BLaER1 (cell line): ENCODE results near the gene NPPC.
A peak's percentile ranks its signal among the peaks of the same experiment; 100 is the strongest.
"Not testable (repeated sequence)": the region's sequence is repeated elsewhere in the genome, so short reads cannot be mapped to it uniquely, and the experiment has no call there.

ENCODE experiments used
- H3K27ac ChIP-seq: shearing (Covaris generic); formaldehyde crosslinking; 2 replicates; pipeline ENCODE4 v1.8.1; 2022
- H3K27me3 ChIP-seq: shearing (Covaris generic); formaldehyde crosslinking; 2 replicates; pipeline ENCODE4 v1.8.1; 2022
- H3K36me3 ChIP-seq: shearing (Covaris generic); formaldehyde crosslinking; 2 replicates; pipeline ENCODE4 v1.8.1; 2022
- H3K4me1 ChIP-seq: shearing (Covaris generic); formaldehyde crosslinking; 2 replicates; pipeline ENCODE4 v1.8.1; 2022
- H3K4me2 ChIP-seq: shearing (Covaris generic); formaldehyde crosslinking; 2 replicates; pipeline ENCODE4 v1.8.1; 2022
- H3K4me3 ChIP-seq: shearing (Covaris generic); formaldehyde crosslinking; 2 replicates; pipeline ENCODE4 v1.8.1; 2022
- H3K9ac ChIP-seq: shearing (Covaris generic); formaldehyde crosslinking; 2 replicates; pipeline ENCODE4 v1.8.1; 2022
- H3K9me3 ChIP-seq: shearing (Covaris generic); formaldehyde crosslinking; 2 replicates; pipeline ENCODE4 v1.8.1; 2022
- H4K20me1 ChIP-seq: shearing (Covaris generic); formaldehyde crosslinking; 2 replicates; pipeline ENCODE4 v1.8.1; 2022
- Cebpa-rat ChIP-seq: shearing (Covaris generic); IDR thresholded peaks from 2 replicates; pipeline ENCODE4 v1.8.1; 2022

The NPPC gene

GRCh38 chr2:231911381-231911780, 14.8 kb downstream of the NPPC start:
- Histone ChIP-seq H3K36me3 (no peaks in the 10 kb centered on the region), H3K9me3 (no peaks in the 10 kb centered on the region)

GRCh38 chr2:231910771-231911170, 15.4 kb downstream of the NPPC start:
- H3K4me3 ChIP-seq, result no peak overlapping the region
- H3K36me3 ChIP-seq, result no peaks in the 10 kb centered on the region
- H4K20me1 ChIP-seq, result no peaks in the 10 kb centered on the region
- TF ChIP-seq Cebpa-rat, result no peak
- peak overlapping the region; percentile 72 for H3K4me2 ChIP-seq
- no peaks in the 10 kb centered on the region for H3K9me3 ChIP-seq
- H3K9ac ChIP-seq, result no peak overlapping the region
- H3K4me1 ChIP-seq, result peaks cover 56% of the 10 kb centered on the region
- H3K27ac ChIP-seq, result no peak overlapping the region
- H3K27me3 ChIP-seq, result no peaks in the 10 kb centered on the region

More at GRCh38 chr2:231911381-231911780, 14.8 kb downstream of the NPPC start:
- H3K27ac ChIP-seq, result no peak overlapping the region
- H3K4me2 ChIP-seq, result peak overlapping the region; percentile 72
- no peaks in the 10 kb centered on the region for H4K20me1 ChIP-seq
- peaks cover 56% of the 10 kb centered on the region for H3K4me1 ChIP-seq
- no peaks in the 10 kb centered on the region for H3K27me3 ChIP-seq
- no peak overlapping the region for H3K9ac ChIP-seq
- no peak overlapping the region for H3K4me3 ChIP-seq
- no peak for TF ChIP-seq Cebpa-rat

- H3K27me3 ChIP-seq, H3K4me3 ChIP-seq, H3K27ac ChIP-seq, H4K20me1 ChIP-seq, H3K9me3 ChIP-seq, H3K36me3 ChIP-seq, H3K9ac ChIP-seq: not testable (repeated sequence)
- H3K4me2 ChIP-seq, result peak overlapping the region; percentile 72
- H3K4me1 ChIP-seq, result peaks cover 55% of the 10 kb centered on the region
Measured at GRCh38 chr2:231910161-231910560, 16.0 kb downstream of the NPPC start.

- H3K4me2 ChIP-seq, result peak overlapping the region; percentile 72
- H3K4me1 ChIP-seq, result peaks cover 50% of the 10 kb centered on the region
- H3K36me3 ChIP-seq, result no peaks in the 10 kb centered on the region
- TF ChIP-seq Cebpa-rat, result no peak
- H3K4me3 ChIP-seq, result no peak overlapping the region
- H3K9ac ChIP-seq, result no peak overlapping the region
- H3K27me3 ChIP-seq, result no peaks in the 10 kb centered on the region
- no peaks in the 10 kb centered on the region for H3K9me3 ChIP-seq
- no peak overlapping the region for H3K27ac ChIP-seq
- H4K20me1 ChIP-seq, result no peaks in the 10 kb centered on the region
Measured at GRCh38 chr2:231909631-231910030, 16.6 kb downstream of the NPPC start.

- H3K36me3 ChIP-seq, result no peaks in the 10 kb centered on the region
- no peak overlapping the region for H3K9ac ChIP-seq
- no peaks in the 10 kb centered on the region for H3K27me3 ChIP-seq
- no peak overlapping the region for H3K27ac ChIP-seq
- H3K9me3 ChIP-seq, result no peaks in the 10 kb centered on the region
- peaks cover 40% of the 10 kb centered on the region for H3K4me1 ChIP-seq
- no peak overlapping the region for H3K4me2 ChIP-seq
- TF ChIP-seq Cebpa-rat, result no peak
- no peak overlapping the region for H3K4me3 ChIP-seq
- no peaks in the 10 kb centered on the region for H4K20me1 ChIP-seq
Measured at GRCh38 chr2:231908584-231908983, 17.6 kb downstream of the NPPC start.

- H3K4me1 ChIP-seq, result peaks cover 37% of the 10 kb centered on the region
- no peaks in the 10 kb centered on the region for H4K20me1 ChIP-seq
- no peaks in the 10 kb centered on the region for H3K27me3 ChIP-seq
- no peak for TF ChIP-seq Cebpa-rat
- H3K36me3 ChIP-seq, result no peaks in the 10 kb centered on the region
- H3K4me3 ChIP-seq, result no peak overlapping the region
- no peaks in the 10 kb centered on the region for H3K9me3 ChIP-seq
- H3K4me2 ChIP-seq, result 0 out of 2 replicates have a peak overlapping the region, but pooled peaks have one; percentile 12
- no peak overlapping the region for H3K9ac ChIP-seq
- H3K27ac ChIP-seq, result no peak overlapping the region
Measured at GRCh38 chr2:231907765-231908164, 18.4 kb downstream of the NPPC start.

- H3K4me3 ChIP-seq, result no peak overlapping the region
- no peak overlapping the region for H3K27ac ChIP-seq
- no peaks in the 10 kb centered on the region for H3K27me3 ChIP-seq
- no peaks in the 10 kb centered on the region for H3K9me3 ChIP-seq
- H4K20me1 ChIP-seq, result no peaks in the 10 kb centered on the region
- no peak overlapping the region for H3K9ac ChIP-seq
- no peak for TF ChIP-seq Cebpa-rat
- no peaks in the 10 kb centered on the region for H3K36me3 ChIP-seq
- H3K4me2 ChIP-seq, result no peak overlapping the region
- peaks cover 27% of the 10 kb centered on the region for H3K4me1 ChIP-seq
Measured at GRCh38 chr2:231905026-231905425, 21.2 kb downstream of the NPPC start.

- TF ChIP-seq Cebpa-rat, result no peak
- no peak overlapping the region for H3K27ac ChIP-seq
- H3K36me3 ChIP-seq, result no peaks in the 10 kb centered on the region
- H3K9ac ChIP-seq, result no peak overlapping the region
- H3K4me3 ChIP-seq, result no peak overlapping the region
- no peaks in the 10 kb centered on the region for H3K9me3 ChIP-seq
- H3K4me2 ChIP-seq, result no peak overlapping the region
- H4K20me1 ChIP-seq, result no peaks in the 10 kb centered on the region
- H3K27me3 ChIP-seq, result no peaks in the 10 kb centered on the region
- H3K4me1 ChIP-seq, result peaks cover 19% of the 10 kb centered on the region
Measured at GRCh38 chr2:231904161-231904611, 22.0 kb downstream of the NPPC start.

- no peak for TF ChIP-seq Cebpa-rat
- Histone ChIP-seq H3K36me3 (no peaks in the 10 kb centered on the region), H3K4me1 (peaks cover 12% of the 10 kb centered on the region), H3K4me2 (no peak overlapping the region), H3K4me3 (no peak overlapping the region), H4K20me1 (no peaks in the 10 kb centered on the region), H3K9ac (no peak overlapping the region), H3K9me3 (no peaks in the 10 kb centered on the region), H3K27ac (no peak overlapping the region), H3K27me3 (no peaks in the 10 kb centered on the region)
Measured at GRCh38 chr2:231902598-231902997, 23.6 kb downstream of the NPPC start.

GRCh38 chr2:231900972-231901371, 25.2 kb downstream of the NPPC start:
- Histone ChIP-seq H4K20me1 (no peaks in the 10 kb centered on the region), H3K4me3 (no peak overlapping the region), H3K36me3 (no peaks in the 10 kb centered on the region), H3K27me3 (no peaks in the 10 kb centered on the region), H3K4me2 (no peak overlapping the region), H3K4me1 (0 out of 2 replicates have a peak, but pooled peaks cover 7% of the 10 kb centered on the region), H3K9me3 (no peaks in the 10 kb centered on the region), H3K27ac (no peak overlapping the region), H3K9ac (no peak overlapping the region)
- no peak for TF ChIP-seq Cebpa-rat

- no peak overlapping the region for H3K4me2 ChIP-seq
- no peak for TF ChIP-seq Cebpa-rat
- no peaks in the 10 kb centered on the region for H3K9me3 ChIP-seq
- H3K27ac ChIP-seq, result no peak overlapping the region
- no peak overlapping the region for H3K4me3 ChIP-seq
- no peaks in the 10 kb centered on the region for H3K36me3 ChIP-seq
- H3K9ac ChIP-seq, result no peak overlapping the region
- 0 out of 2 replicates have a peak, but pooled peaks cover 7% of the 10 kb centered on the region for H3K4me1 ChIP-seq
- H3K27me3 ChIP-seq, result no peaks in the 10 kb centered on the region
- H4K20me1 ChIP-seq, result no peaks in the 10 kb centered on the region
Measured at GRCh38 chr2:231900486-231900942, 25.7 kb downstream of the NPPC start.
